WTC11 (cell line): ENCODE measurements around the gene CHST1. TPM values are rescaled to one million over a fixed set of nuclear protein-coding genes. Genes with fewer than 3 reads are reported as not detected.

ENCODE experiments used
- ATAC-seq: fragments of 200-7000 bp; cut with Tn5 transposase; 2 replicates; pipeline ENCODE4 v1.10.0; 2021; ENCODE audit warnings: mild to moderate bottlenecking, moderate library complexity
- CTCF ChIA-PET: fragments of 300-600 bp; sonication (Branson Sonifier 250); formaldehyde crosslinking; loops from one replicate; lab custom pipeline; 2021; ENCODE audit warnings: antibody characterized with exemption; lab: Charles Lee
- POLR2A ChIA-PET: fragments of 350-600 bp; sonication (Branson Sonifier 250); formaldehyde crosslinking; loops from one replicate; lab custom pipeline; 2021; ENCODE audit warnings: antibody characterized with exemption; lab: Charles Lee
- DNase-seq: peaks from one replicate; pipeline ENCODE4 v3.0.0; 2021; ENCODE audit warnings: low spot score
- H3K27ac Mint-ChIP-seq: 2 replicates; pipeline ENCODE4 v1.8.0; 2021; ENCODE audit warnings: mixed read lengths
- H3K27me3 Mint-ChIP-seq: 2 replicates; pipeline ENCODE4 v1.8.0; 2021; ENCODE audit warnings: low read depth, mild to moderate bottlenecking, moderate library complexity, mixed read lengths
- H3K36me3 Mint-ChIP-seq: 2 replicates; pipeline ENCODE4 v1.8.0; 2021; ENCODE audit warnings: mixed read lengths
- H3K4me1 Mint-ChIP-seq: 2 replicates; pipeline ENCODE4 v1.8.0; 2022; ENCODE audit warnings: mixed read lengths
- H3K4me3 Mint-ChIP-seq: 2 replicates; pipeline ENCODE4 v1.8.0; 2021; ENCODE audit warnings: mild to moderate bottlenecking, moderate library complexity, mixed read lengths
- H3K9me3 Mint-ChIP-seq: 2 replicates; pipeline ENCODE4 v1.8.0; 2021; ENCODE audit warnings: mixed read lengths
- ATF3 ChIP-seq: sonication (generic); formaldehyde crosslinking; conservative IDR thresholded peaks from 2 replicates; pipeline ENCODE4 v1.8.1; 2022; ENCODE audit warnings: mild to moderate bottlenecking, missing genetic modification reagents
- CREM ChIP-seq: sonication (generic); formaldehyde crosslinking; IDR thresholded peaks from 2 replicates; pipeline ENCODE4 v1.8.1; 2022; ENCODE audit warnings: mild to moderate bottlenecking, missing genetic modification reagents, moderate library complexity
- E2F4 ChIP-seq: sonication (generic); formaldehyde crosslinking; IDR thresholded peaks from 2 replicates; pipeline ENCODE4 v1.8.1; 2022; ENCODE audit warnings: low read depth, mild to moderate bottlenecking, moderate library complexity, missing genetic modification reagents, borderline replicate concordance
- EMX1 ChIP-seq: fragments of 250-450 bp; sonication (Bioruptor Pico); IDR thresholded peaks from 2 replicates; pipeline ENCODE4 v1.8.0; 2021; ENCODE audit warnings: mild to moderate bottlenecking
- FOXJ3 ChIP-seq: sonication (generic); formaldehyde crosslinking; IDR thresholded peaks from 2 replicates; pipeline ENCODE4 v1.9.0; 2021; ENCODE audit warnings: missing genetic modification reagents, mild to moderate bottlenecking, borderline replicate concordance
- FOXK1 ChIP-seq: sonication (generic); formaldehyde crosslinking; IDR thresholded peaks from 2 replicates; pipeline ENCODE4 v1.8.0; 2022; ENCODE audit warnings: mild to moderate bottlenecking, moderate library complexity, missing genetic modification reagents
- GTF2I ChIP-seq: fragments of 250-450 bp; sonication (Bioruptor Pico); conservative IDR thresholded peaks from 2 replicates; pipeline ENCODE4 v1.4.0; 2021; ENCODE audit warnings: mild to moderate bottlenecking
- HMGA2 ChIP-seq: fragments of 250-450 bp; sonication (Bioruptor Pico); IDR thresholded peaks from 2 replicates; pipeline ENCODE4 v1.4.0; 2021; ENCODE audit warnings: mild to moderate bottlenecking, moderate library complexity
- MAX ChIP-seq: sonication (generic); formaldehyde crosslinking; IDR thresholded peaks from 2 replicates; pipeline ENCODE4 v1.8.0; 2022; ENCODE audit warnings: mild to moderate bottlenecking, missing genetic modification reagents
- NFYB ChIP-seq: sonication (generic); formaldehyde crosslinking; conservative IDR thresholded peaks from 2 replicates; pipeline ENCODE4 v1.8.0; 2022; ENCODE audit warnings: low read depth, missing genetic modification reagents
- NR2C2 ChIP-seq: sonication (generic); formaldehyde crosslinking; IDR thresholded peaks from 2 replicates; pipeline ENCODE4 v1.8.0; 2022; ENCODE audit warnings: mild to moderate bottlenecking, missing genetic modification reagents
- PRDM15 ChIP-seq: sonication (generic); formaldehyde crosslinking; IDR thresholded peaks from 2 replicates; pipeline ENCODE4 v1.8.0; 2022; ENCODE audit warnings: missing genetic modification reagents
- RELA ChIP-seq: sonication (generic); formaldehyde crosslinking; IDR thresholded peaks from 2 replicates; pipeline ENCODE4 v1.8.1; 2022; ENCODE audit warnings: missing genetic modification reagents, mild to moderate bottlenecking, borderline replicate concordance
- RORB ChIP-seq: fragments of 250-450 bp; sonication (Bioruptor Pico); IDR thresholded peaks from 2 replicates; pipeline ENCODE4 v1.9.0; 2021; ENCODE audit warnings: mild to moderate bottlenecking
- SMAD3 ChIP-seq: sonication (generic); formaldehyde crosslinking; IDR thresholded peaks from 2 replicates; pipeline ENCODE4 v1.8.0; 2022; ENCODE audit warnings: missing genetic modification reagents, mild to moderate bottlenecking, borderline replicate concordance
- SOX15 ChIP-seq: fragments of 250-450 bp; sonication (Bioruptor Pico); IDR thresholded peaks from 2 replicates; pipeline ENCODE4 v1.9.0; 2021; ENCODE audit warnings: mild to moderate bottlenecking
- TEAD4 ChIP-seq: sonication (generic); formaldehyde crosslinking; IDR thresholded peaks from 2 replicates; pipeline ENCODE4 v1.8.0; 2022; ENCODE audit warnings: mild to moderate bottlenecking, missing genetic modification reagents
- USF1 ChIP-seq: sonication (generic); formaldehyde crosslinking; IDR thresholded peaks from 2 replicates; pipeline ENCODE4 v1.8.0; 2022; ENCODE audit warnings: mild to moderate bottlenecking, missing genetic modification reagents
- ZBTB21 ChIP-seq: sonication (generic); formaldehyde crosslinking; IDR thresholded peaks from 2 replicates; pipeline ENCODE4 v1.8.1; 2023; ENCODE audit warnings: mild to moderate bottlenecking, missing genetic modification reagents, borderline replicate concordance
- ZNF281 ChIP-seq: sonication (generic); formaldehyde crosslinking; IDR thresholded peaks from 2 replicates; pipeline ENCODE4 v1.8.0; 2023; ENCODE audit warnings: mild to moderate bottlenecking, missing genetic modification reagents
- ZNF396 ChIP-seq: fragments of 250-450 bp; sonication (Bioruptor Pico); IDR thresholded peaks from 2 replicates; pipeline ENCODE4 v1.8.0; 2021; ENCODE audit warnings: mild to moderate bottlenecking, moderate library complexity, borderline replicate concordance
- ZNF416 ChIP-seq: fragments of 250-450 bp; sonication (Bioruptor Pico); IDR thresholded peaks from 2 replicates; pipeline ENCODE4 v1.9.0; 2021; ENCODE audit warnings: mild to moderate bottlenecking, inconsistent platforms
- ZNF532 ChIP-seq: fragments of 250-450 bp; sonication (Bioruptor Pico); IDR thresholded peaks from 2 replicates; pipeline ENCODE4 v1.9.0; 2021; ENCODE audit warnings: mild to moderate bottlenecking, borderline replicate concordance
- total RNA-seq: library from RNA; stranded (reverse); gene quantifications from 3 replicates; pipeline ENCODE4 v1.2.3, GENCODE V29; 2021

The CHST1 gene
- total RNA-seq, 1 experiment from 2014 or later, result 2.4 TPM

- DNase-seq (no peak), ATAC-seq (no peak)
- 0 out of 2 replicates have a peak, but pooled peaks cover 2% of the 10 kb centered on the region for H3K4me1 Mint-ChIP-seq
- POLR2A ChIA-PET, result no interaction called here
- H3K9me3 Mint-ChIP-seq, result no peaks in the 10 kb centered on the region
- no peaks in the 10 kb centered on the region for H3K27me3 Mint-ChIP-seq
- CTCF ChIA-PET, result interaction anchor here (1.2 to 5.4 kb wide), 2 partner anchors 95 to 305 kb away, joined by 6 to 38 read pairs; no protein-coding TSS in a partner anchor
- TF ChIP-seq RORB (CRISPR knock-in tag), result no peak
- TF ChIP-seq ATF3 (CRISPR knock-in tag), result no peak
- no peak for TF ChIP-seq MAX
- TF ChIP-seq RELA (CRISPR knock-in tag), result no peak
- TF ChIP-seq USF1 (CRISPR knock-in tag), result no peak
- no peak for TF ChIP-seq ZNF532 (CRISPR knock-in tag)
- TF ChIP-seq E2F4 (CRISPR knock-in tag), result no peak
- TF ChIP-seq NR2C2 (CRISPR knock-in tag), result no peak
- TF ChIP-seq TEAD4 (CRISPR knock-in tag), result no peak
- TF ChIP-seq SMAD3 (CRISPR knock-in tag), result no peak
- TF ChIP-seq ZNF281 (CRISPR knock-in tag), result no peak
- no peak for TF ChIP-seq NFYB
- TF ChIP-seq ZBTB21 (CRISPR knock-in tag), result no peak
- no peak for TF ChIP-seq CREM (CRISPR knock-in tag)
- no peak for TF ChIP-seq SOX15 (CRISPR knock-in tag)
- no peak for TF ChIP-seq ZNF416 (CRISPR knock-in tag)
- H3K36me3 Mint-ChIP-seq, result no peaks in the 10 kb centered on the region
- H3K27ac Mint-ChIP-seq, result no peak overlapping the region
- H3K4me3 Mint-ChIP-seq, result no peak overlapping the region
Measured at GRCh38 chr11:45676522-45677095, 11.2 kb upstream of the CHST1 start.

- DNase-seq (no peak), ATAC-seq (no peak)
- CTCF ChIA-PET, result interaction anchor here (0.9 to 5.4 kb wide), 2 partner anchors 21 to 96 kb away, joined by 3 to 38 read pairs; no protein-coding TSS in a partner anchor
- POLR2A ChIA-PET, result no interaction called here
- Mint-ChIP-seq H3K4me1 (0 out of 2 replicates have a peak, but pooled peaks cover 2% of the 10 kb centered on the region), H3K36me3 (no peaks in the 10 kb centered on the region), H3K27me3 (no peaks in the 10 kb centered on the region), H3K4me3 (no peak overlapping the region), H3K27ac (no peak overlapping the region), H3K9me3 (no peaks in the 10 kb centered on the region)
- no peak for TF ChIP-seq EMX1 (CRISPR knock-in tag)
- TF ChIP-seq GTF2I (CRISPR knock-in tag), result no peak
- no peak for TF ChIP-seq PRDM15 (CRISPR knock-in tag)
- TF ChIP-seq RORB (CRISPR knock-in tag), result no peak
- no peak for TF ChIP-seq HMGA2 (CRISPR knock-in tag)
- no peak for TF ChIP-seq ZNF396 (CRISPR knock-in tag)
- TF ChIP-seq FOXJ3, result no peak
- no peak for TF ChIP-seq FOXK1 (CRISPR knock-in tag)
Measured at GRCh38 chr11:45675646-45676045, 10.2 kb upstream of the CHST1 start.
